ENCODE measurements around the gene MOB3A. TPM values are rescaled to one million over a fixed set of nuclear protein-coding genes. Genes with fewer than 3 reads are reported as not detected.

The MOB3A gene
- total and polyA plus RNA-seq, 2 of the 13 experiments (the other 11 are each of a cell fraction or from before 2014, with no cell fraction given): 3.5 to 17.8 TPM

GRCh38 chr19:2059422-2060201 is 36.5 kb downstream of the MOB3A start (continued):
- TF ChIP-seq GZF1 (CRISPR knock-in tag; IDR thresholded peaks at IDR 0.05) (no peak), SRSF4 (IDR thresholded peaks at IDR 0.05; ENCODE audit: low read depth, low read length, poor library complexity, severe bottlenecking) (no peak), TSC22D2 (CRISPR knock-in tag; IDR thresholded peaks at IDR 0.05; ENCODE audit: borderline replicate concordance) (peak; percentile 91; the same call in 1 of the 2 replicates), MED8 (CRISPR knock-in tag; IDR thresholded peaks at IDR 0.05; ENCODE audit: insufficient replicate concordance) (peak; percentile 83), UBTF (CRISPR knock-in tag; IDR thresholded peaks at IDR 0.05) (peak; percentile 85), ZNF430 (CRISPR knock-in tag; IDR thresholded peaks at IDR 0.05) (peak; percentile 61), ERF (CRISPR knock-in tag; IDR thresholded peaks at IDR 0.05) (peak; percentile 93), PCBP2 (optimal IDR thresholded peaks at IDR 0.05; ENCODE audit: low read depth, low read length, poor library complexity, severe bottlenecking) (no peak), RBAK (CRISPR knock-in tag; IDR thresholded peaks at IDR 0.05) (no peak), HDAC1 (CRISPR knock-in tag; IDR thresholded peaks at IDR 0.05) (peak; percentile 61; the same call in 1 of the 2 replicates), ZBTB7B (CRISPR knock-in tag; IDR thresholded peaks at IDR 0.05) (peak; percentile 79), RBFOX2 (IDR thresholded peaks at IDR 0.05; ENCODE audit: low read depth, low read length) (peak; percentile 99), KLF15 (CRISPR knock-in tag; IDR thresholded peaks at IDR 0.05; ENCODE audit: borderline replicate concordance) (0 out of 2 replicates have a peak, but pooled peaks have one; percentile 38), SNAPC4 (CRISPR knock-in tag; IDR thresholded peaks at IDR 0.05) (peak; percentile 79; the same call in 1 of the 2 replicates), ZNF460 (CRISPR knock-in tag; IDR thresholded peaks at IDR 0.05; ENCODE audit: borderline replicate concordance) (no peak), SRF (IDR thresholded peaks at IDR 0.05; ENCODE audit: low read depth, low read length) (no peak), ARID5B (CRISPR knock-in tag; IDR thresholded peaks at IDR 0.05) (peak; percentile 47)

Measured in HepG2 (cell line).